Measurements from ENCODE around the gene CYSTM1.

Gene CYSTM1

GRCh38 chr5:140287801-140288521 lies 113.0 kb downstream of the CYSTM1 start:
- in situ Hi-C loops (cut with HindIII; ENCODE audit: low sequenced_read_pairs) = no loop called here

- in situ Hi-C loops (cut with HindIII; ENCODE audit: low sequenced_read_pairs) = no loop called here
These were observed 117.4 kb downstream of the CYSTM1 start for GRCh38 chr5:140292212-140293036.
